ENCODE measurements around the gene TIMM29.

DNA sequence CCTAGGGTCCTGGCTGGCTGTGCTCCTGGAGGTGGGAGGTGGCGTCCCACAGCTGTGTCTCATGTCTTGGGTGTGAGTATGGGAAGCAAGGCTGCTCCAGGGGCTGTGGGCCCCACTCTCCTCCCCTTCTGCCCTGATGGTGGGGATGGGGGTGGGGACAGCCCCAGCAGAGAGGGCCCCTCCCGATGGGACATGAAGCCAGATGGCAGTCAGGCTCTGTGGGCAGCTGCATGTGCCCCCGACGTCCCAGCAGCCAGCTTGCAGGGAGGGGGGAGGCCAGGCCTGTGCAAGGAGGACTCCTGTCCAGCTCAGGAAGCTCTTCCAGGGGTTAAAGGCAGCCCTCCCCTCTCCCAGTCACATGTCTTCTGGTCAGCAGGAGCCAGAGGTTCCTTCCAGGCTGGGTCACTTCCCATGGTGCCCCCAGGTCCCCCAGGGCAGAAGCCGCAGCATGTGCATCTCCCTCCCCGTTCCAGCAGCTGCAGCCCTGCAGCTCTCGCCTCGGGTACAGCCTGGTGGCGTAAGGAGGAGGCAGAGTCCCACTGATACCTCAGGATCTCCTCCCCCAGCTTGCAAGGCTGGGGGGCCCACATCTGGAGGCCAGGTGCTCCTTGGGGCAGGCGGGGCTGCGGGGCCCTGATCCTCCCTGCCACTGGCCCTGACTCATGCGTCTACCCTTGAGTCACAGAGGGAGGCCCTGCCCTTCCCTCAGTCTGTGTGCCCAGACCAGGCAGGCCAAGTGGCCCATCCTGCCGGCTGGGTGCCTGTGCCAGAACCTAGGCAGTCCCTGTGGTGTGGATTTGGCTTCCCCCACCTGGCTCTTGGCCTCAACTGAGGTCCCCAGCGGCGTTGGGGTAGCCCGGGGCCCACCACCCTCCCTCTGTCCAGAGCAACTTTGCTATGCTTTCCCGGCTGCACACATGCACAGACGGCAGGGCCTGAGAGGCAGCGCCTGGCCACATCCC, 13.2 kb upstream of the TIMM29 start:
- TF ChIP-seq, protein P1, sequence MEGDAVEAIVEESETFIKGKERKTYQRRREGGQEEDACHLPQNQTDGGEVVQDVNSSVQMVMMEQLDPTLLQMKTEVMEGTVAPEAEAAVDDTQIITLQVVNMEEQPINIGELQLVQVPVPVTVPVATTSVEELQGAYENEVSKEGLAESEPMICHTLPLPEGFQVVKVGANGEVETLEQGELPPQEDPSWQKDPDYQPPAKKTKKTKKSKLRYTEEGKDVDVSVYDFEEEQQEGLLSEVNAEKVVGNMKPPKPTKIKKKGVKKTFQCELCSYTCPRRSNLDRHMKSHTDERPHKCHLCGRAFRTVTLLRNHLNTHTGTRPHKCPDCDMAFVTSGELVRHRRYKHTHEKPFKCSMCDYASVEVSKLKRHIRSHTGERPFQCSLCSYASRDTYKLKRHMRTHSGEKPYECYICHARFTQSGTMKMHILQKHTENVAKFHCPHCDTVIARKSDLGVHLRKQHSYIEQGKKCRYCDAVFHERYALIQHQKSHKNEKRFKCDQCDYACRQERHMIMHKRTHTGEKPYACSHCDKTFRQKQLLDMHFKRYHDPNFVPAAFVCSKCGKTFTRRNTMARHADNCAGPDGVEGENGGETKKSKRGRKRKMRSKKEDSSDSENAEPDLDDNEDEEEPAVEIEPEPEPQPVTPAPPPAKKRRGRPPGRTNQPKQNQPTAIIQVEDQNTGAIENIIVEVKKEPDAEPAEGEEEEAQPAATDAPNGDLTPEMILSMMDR (IDR thresholded peaks at IDR 0.05; ENCODE audit: low read length) = no peak
- no peak for TF ChIP-seq EZH2 (optimal IDR thresholded peaks at IDR 0.05; ENCODE audit: low read depth, low read length)
